GM12874 (cell line): ENCODE results near the gene PTGFRN.

Experiments used
- TF ChIP-seq, protein P1 (sequence below): IDR thresholded peaks from 2 replicates; pipeline ENCODE4 v1.5.1; 2011; ENCODE audit warnings: low read depth, mild to moderate bottlenecking, control low read depth, low read length, moderate library complexity; ENCODE audit not compliant: insufficient read depth

PTGFRN gene

DNA sequence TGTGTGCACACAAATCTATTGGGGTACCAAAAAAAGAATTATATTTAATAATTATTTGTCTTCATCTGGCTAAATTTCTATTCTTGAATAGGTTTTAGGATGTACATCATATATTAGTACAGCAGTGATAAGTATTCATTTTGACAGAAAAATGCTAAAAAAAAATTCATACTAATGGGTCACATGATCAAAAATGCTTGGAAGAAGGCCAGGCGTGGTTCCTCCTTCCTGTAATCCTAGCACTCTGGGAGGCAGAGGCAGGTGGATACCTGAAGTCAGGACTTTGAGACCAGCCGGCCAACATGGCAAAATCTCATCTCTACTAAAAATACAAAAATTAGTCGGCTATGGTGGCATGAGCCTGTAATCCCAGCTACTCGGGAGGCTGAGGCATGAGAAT, 26.9 kb upstream of the PTGFRN start:
- TF ChIP-seq, protein P1, sequence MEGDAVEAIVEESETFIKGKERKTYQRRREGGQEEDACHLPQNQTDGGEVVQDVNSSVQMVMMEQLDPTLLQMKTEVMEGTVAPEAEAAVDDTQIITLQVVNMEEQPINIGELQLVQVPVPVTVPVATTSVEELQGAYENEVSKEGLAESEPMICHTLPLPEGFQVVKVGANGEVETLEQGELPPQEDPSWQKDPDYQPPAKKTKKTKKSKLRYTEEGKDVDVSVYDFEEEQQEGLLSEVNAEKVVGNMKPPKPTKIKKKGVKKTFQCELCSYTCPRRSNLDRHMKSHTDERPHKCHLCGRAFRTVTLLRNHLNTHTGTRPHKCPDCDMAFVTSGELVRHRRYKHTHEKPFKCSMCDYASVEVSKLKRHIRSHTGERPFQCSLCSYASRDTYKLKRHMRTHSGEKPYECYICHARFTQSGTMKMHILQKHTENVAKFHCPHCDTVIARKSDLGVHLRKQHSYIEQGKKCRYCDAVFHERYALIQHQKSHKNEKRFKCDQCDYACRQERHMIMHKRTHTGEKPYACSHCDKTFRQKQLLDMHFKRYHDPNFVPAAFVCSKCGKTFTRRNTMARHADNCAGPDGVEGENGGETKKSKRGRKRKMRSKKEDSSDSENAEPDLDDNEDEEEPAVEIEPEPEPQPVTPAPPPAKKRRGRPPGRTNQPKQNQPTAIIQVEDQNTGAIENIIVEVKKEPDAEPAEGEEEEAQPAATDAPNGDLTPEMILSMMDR: no peak

DNA sequence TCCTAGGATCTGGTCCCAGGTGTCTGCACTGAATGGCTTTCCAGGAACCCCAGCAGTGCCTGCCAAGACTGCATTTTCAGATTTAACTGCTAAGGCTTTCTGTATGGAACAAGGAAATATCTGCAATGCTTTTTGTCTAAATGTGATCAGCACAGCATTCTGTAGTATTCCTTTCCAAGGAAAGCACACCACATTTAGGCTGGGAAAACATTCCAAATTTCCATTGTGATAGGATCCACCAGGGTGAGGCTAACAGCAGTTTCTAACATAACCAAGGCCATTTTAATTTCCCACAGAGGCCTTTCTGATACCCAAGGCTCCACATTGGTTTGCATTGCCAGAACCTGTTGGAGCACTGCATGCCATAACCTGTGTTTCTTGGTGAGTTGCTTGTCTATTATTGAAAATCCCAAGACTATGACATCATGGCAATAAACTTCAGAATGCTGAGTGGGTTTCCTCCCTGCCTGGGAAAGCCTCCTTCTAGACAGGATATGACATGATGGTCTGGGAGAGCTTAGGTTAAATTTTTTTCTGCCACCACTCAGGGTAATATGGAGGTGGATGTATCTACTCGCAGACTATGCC, 23.3 kb upstream of the PTGFRN start:
- TF ChIP-seq, protein P1: no peak

DNA sequence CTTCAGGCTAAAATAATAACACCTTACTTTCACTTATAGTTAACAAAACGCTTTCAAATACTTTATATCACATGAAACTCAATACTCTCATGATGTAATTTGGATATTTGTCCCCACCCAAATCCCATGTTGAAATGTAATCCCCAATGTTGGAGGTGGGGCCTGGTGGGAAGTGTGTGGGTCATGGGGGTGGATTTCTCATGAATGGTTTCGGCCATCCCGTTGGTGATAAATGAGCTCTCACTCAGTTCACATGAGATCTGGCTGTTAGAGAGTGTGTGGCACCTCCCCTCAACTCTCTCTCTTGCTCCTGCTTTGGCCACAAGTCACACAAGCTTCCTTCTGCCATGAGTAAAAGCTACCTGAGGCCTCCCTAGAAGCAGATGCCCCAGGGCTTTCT, 22.5 kb upstream of the PTGFRN start:
- TF ChIP-seq, protein P1: no peak

DNA sequence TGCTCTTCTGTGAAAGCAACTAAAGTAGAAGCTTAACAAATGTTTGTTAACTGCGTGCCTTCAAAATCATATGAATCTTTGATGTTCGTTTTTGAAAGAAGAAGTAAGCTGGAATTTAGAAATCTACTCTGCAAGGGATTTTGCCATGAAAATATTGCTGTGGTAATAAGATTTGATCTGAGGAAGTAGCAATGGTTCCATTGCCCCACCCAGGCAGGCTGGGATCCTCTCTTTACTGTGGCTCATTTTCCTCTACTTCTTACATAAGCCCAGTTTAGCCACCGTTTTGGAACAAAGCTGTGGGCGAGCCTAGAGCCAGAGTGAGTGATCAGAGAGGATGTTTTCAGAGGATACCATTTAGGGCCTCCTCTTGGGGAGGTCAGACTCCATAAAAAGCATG, 20.3 kb upstream of the PTGFRN start:
- TF ChIP-seq, protein P1: no peak

DNA sequence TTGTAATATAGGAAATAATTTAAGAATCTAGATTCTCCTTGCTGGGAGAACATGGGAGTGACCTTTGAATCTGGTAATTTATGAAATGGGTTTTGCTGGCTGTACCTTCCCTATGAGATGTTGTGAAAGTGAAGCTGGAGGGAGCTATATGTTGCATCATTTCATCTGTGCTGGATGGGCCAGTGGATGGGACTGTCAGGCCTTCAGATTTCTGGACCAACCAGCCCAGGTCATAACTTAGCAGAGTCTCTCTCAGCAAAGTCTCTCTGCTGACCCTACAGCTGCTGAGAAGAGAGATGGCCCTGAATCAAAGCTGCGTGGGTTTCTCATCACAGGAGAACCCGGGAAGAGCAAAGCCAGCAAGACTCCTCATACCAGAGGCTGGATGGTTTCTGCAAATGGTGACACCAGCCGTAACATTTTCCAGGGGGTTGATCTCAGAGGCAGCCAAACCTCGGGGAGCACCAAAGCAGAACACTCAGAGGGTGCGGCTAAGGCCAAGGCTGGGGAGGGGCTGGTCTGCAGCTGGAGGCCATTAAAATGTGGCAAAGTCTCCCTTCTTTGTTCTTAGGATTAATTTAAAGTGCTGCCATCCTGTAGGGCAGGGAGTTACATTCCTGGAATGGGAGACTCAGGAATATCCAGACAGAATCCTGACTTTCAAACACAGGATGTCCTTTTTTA, 18.2 kb upstream of the PTGFRN start:
- TF ChIP-seq, protein P1: no peak

DNA sequence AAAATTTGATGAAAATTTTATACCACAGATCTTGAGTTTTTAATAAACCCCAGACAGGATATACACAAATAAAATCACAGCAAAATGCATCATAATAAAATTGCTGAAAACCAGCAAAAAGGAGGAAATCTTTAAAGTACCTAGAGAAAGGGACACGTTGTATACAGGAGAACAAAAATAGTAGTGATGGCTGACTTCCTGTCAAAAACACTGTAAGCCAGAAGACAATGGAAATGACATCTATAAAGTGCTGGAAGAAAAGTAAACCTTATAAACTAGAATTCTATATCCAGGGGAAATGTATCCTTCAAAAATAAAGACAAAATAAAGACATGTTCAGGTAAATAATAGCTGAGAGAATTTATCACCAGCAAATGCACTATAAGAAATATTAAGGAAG, 14.6 kb upstream of the PTGFRN start:
- TF ChIP-seq, protein P1: no peak

DNA sequence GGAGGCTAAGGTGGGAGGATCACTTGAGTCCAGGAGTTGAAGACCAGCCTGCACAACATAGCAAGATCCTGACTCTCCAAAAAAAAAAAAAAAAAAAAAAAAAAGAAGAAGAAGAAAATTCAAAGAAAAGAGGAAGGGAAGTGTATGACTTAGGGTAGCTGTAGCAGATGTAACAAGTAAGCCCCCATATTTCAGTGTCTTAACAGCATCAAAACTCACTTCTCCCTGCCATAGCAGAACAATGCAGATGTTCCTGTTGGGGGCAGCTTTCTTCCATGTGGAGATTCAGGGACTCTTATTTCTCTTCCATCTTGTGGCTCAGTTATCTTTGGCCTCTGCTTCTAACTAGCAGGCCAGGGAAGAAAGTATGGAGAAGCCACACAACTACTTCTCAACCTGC, 10.2 kb upstream of the PTGFRN start:
- TF ChIP-seq, protein P1: no peak
